ENCODE results near the gene GOLGA8Q.
"Not testable (repeated sequence)": the region's sequence is repeated elsewhere in the genome, so short reads cannot be mapped to it uniquely, and the experiment has no call there.

- TF ChIP-seq EZH2 (IDR thresholded peaks at IDR 0.05; ENCODE audit: low read length, unreplicated experiment); CTCF (conservative IDR thresholded peaks at IDR 0.05; ENCODE audit: low read depth, low read length); EZH2phosphoT487 (IDR thresholded peaks at IDR 0.05; ENCODE audit: borderline replicate concordance, low read length): not testable (repeated sequence)
These were observed 28.9 kb downstream of the GOLGA8Q start for GRCh38 chr15:30580716-30581115.
